ENCODE data around the gene JMJD1C.
A peak's percentile ranks its signal among the peaks of the same experiment; 100 is the strongest.

DNA sequence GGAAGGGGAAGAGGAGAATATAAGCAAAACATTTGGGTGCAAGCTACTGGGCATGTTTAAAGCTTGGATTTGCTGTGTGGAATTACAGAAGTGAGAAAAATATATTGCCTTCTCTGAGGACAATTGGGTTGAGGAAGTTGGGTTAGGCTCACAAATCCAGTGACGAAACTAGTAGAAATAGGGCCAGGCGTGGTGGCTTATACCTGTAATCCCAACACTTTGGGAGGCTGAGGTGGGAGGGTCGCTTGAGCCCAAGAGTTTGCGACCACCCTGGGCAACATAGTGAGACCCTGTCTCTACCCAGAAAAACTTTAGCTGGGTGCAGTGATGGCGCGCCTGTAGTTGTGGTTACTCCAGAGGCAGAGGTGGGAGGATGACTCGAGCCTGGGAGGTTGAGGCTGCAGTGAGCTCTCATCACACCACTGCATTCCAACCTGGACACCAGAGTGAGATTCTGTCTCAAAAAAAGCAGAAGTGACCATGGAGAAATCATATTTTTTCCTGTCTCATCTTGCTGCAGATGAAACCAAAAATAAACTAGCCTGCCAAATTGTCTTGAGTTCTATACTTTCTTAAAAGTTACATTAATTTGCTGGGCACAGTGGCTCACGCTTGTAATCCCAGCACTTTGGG lies 310.3 kb downstream of the JMJD1C start:
- no peak for TF ChIP-seq POLR2A (IDR thresholded peaks at IDR 0.05; ENCODE audit: low read depth, low read length)
- TF ChIP-seq POLR2AphosphoS5 (IDR thresholded peaks at IDR 0.05; ENCODE audit: low read depth, low read length), result no peak
- TF ChIP-seq PAX5 (IDR thresholded peaks at IDR 0.05; ENCODE audit: insufficient read depth, low read length, severe bottlenecking), result no peak
- no peak for TF ChIP-seq TAF1 (IDR thresholded peaks at IDR 0.05; ENCODE audit: low read depth, low read length)
- TF ChIP-seq POU2F2 (IDR thresholded peaks at IDR 0.05; ENCODE audit: low read depth, low read length), result no peak
- TF ChIP-seq SPI1 (IDR thresholded peaks at IDR 0.05; ENCODE audit: low read depth, low read length), result peak; percentile 50
